GM19397 (cell line): ENCODE measurements around the gene MAGOHB.

Source experiments
- ATAC-seq: cut with Tn5 transposase; IDR thresholded peaks from one replicate; pipeline ENCODE4 v1.9.1; 2021; ENCODE audit warnings: mild to moderate bottlenecking, moderate library complexity; ENCODE audit not compliant: unreplicated experiment

MAGOHB gene

GRCh38 chr12:10557329-10557728, 56.1 kb downstream of the MAGOHB start:
- no peak for ATAC-seq

DNA sequence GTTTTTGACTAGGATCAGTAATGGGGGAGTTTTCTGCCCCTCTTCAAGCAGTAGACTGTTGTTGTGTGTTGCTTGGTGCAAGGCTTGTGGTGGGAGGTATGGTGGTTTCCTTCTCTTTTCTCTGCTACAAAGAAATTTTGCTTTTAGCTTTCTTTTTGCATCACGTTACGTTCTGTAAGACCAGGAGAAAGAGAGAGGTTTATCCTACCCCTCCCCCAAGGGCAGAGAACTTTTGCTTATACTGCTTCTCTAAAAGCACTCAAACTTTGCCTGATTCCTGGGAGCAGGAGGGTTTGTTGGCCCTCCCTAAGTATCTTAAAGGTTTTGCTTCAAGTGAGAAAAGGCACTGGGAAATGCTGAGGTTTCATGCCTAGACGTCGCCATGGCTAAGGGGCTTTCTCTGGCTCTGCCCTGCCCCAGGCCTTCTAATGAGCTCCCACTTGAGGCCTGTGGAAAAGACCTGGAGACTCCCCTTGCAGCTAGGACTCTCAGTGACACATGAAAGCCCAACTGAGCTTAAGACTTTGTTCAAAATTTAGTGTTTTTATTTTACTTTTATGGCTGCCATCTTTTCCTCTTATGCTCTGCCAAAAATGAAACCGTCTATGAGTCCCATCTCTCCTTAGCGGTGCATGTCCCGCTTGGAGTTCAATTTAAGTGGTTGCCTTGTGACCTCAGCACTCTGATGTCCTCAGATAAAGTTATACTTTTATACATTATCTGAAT, 58.5 kb downstream of the MAGOHB start:
- ATAC-seq, result no peak

- no peak for ATAC-seq
Observed at GRCh38 chr12:10554228-10554755, 59.1 kb downstream of the MAGOHB start.
